Common myeloid progenitor, CD34-positive (primary cell): Measurements from ENCODE around the gene DRD4.
A peak's percentile ranks its signal among the peaks of the same experiment; 100 is the strongest.
"Not testable (repeated sequence)": the region's sequence is repeated elsewhere in the genome, so short reads cannot be mapped to it uniquely, and the experiment has no call there.

Experiments
- CTCF ChIA-PET: fragments of 350-600 bp; sonication (Branson Sonifier 250); formaldehyde crosslinking; loops from one replicate; lab custom pipeline; 2021; ENCODE audit warnings: antibody characterized with exemption; lab: Charles Lee
- POLR2A ChIA-PET: fragments of 350-600 bp; sonication (Branson Sonifier 250); formaldehyde crosslinking; loops from one replicate; lab custom pipeline; 2021; ENCODE audit warnings: antibody characterized with exemption; lab: Charles Lee
- DNase-seq, 3 donors: peaks; one replicate each; pipeline versions ENCODE4 v3.0.0 to v3.0.0-alpha.2; 2013
- H3K27ac ChIP-seq, 2 experiments: 1 replicate in 1 of 2; 2 replicates in 1 of 2; pipeline ENCODE4 v1.7.0; 2013; ENCODE audit warnings: inconsistent platforms in 2 of 2, low read length in 2 of 2, mild to moderate bottlenecking in 2 of 2, low read depth in 1 of 2, moderate library complexity in 1 of 2; ENCODE audit not compliant: severe bottlenecking in 2 of 2, insufficient read depth in 1 of 2, poor library complexity in 1 of 2
- H3K27me3 ChIP-seq, 5 experiments: replicated peaks in 2 of 5; 1 replicate in 3 of 5; 2 replicates in 2 of 5; pipeline versions ENCODE4 v1.6.1 to v1.7.0; 2013; ENCODE audit warnings: low read length in 4 of 5, mild to moderate bottlenecking in 2 of 5, moderate library complexity in 2 of 5, inconsistent platforms in 1 of 5; ENCODE audit not compliant: insufficient read depth in 5 of 5, control insufficient read depth in 4 of 5
- H3K36me3 ChIP-seq, 4 experiments: 1 replicate in 2 of 4; 2 replicates in 2 of 4; pipeline versions ENCODE4 v1.6.1 to v1.7.0; 2013; ENCODE audit warnings: low read length in 3 of 4, control low read depth in 1 of 4, mild to moderate bottlenecking in 1 of 4; ENCODE audit not compliant: control insufficient read depth in 4 of 4, insufficient read depth in 4 of 4
- H3K4me1 ChIP-seq, 4 experiments: 1 replicate in 3 of 4; 2 replicates in 1 of 4; pipeline versions ENCODE4 v1.6.1 to v1.7.1; 2013; ENCODE audit warnings: low read length in 3 of 4, mild to moderate bottlenecking in 3 of 4, control low read depth in 1 of 4, inconsistent platforms in 1 of 4, moderate library complexity in 1 of 4; ENCODE audit not compliant: control insufficient read depth in 4 of 4, insufficient read depth in 4 of 4; ENCODE audit errors: control extremely low read depth in 1 of 4
- H3K4me3 ChIP-seq, 7 experiments: 1 replicate in 4 of 7; 2 replicates in 3 of 7; pipeline versions ENCODE4 v1.5.1 to v1.7.0; 2013; ENCODE audit warnings: mild to moderate bottlenecking in 7 of 7, low read length in 6 of 7, moderate library complexity in 6 of 7, inconsistent platforms in 2 of 7, low read depth in 2 of 7, control low read depth in 1 of 7; ENCODE audit not compliant: insufficient read depth in 4 of 7, control insufficient read depth in 1 of 7; ENCODE audit errors: extremely low read depth in 1 of 7
- H3K9me3 ChIP-seq, 5 experiments: 1 replicate in 4 of 5; 2 replicates in 1 of 5; pipeline versions ENCODE4 v1.6.1 to v1.7.1; 2013; ENCODE audit warnings: low read length in 4 of 5, mild to moderate bottlenecking in 2 of 5, inconsistent platforms in 1 of 5, low read depth in 1 of 5, moderate library complexity in 1 of 5; ENCODE audit not compliant: control insufficient read depth in 4 of 5, insufficient read depth in 2 of 5; ENCODE audit errors: control extremely low read depth in 1 of 5
- WGBS: methylation state at CpG from one replicate; pipeline ENCODE4 v1.1.5; 2013; ENCODE audit not compliant: insufficient coverage; 5-methylcytosine and 5-hydroxymethylcytosine counted together

The DRD4 gene

DNA sequence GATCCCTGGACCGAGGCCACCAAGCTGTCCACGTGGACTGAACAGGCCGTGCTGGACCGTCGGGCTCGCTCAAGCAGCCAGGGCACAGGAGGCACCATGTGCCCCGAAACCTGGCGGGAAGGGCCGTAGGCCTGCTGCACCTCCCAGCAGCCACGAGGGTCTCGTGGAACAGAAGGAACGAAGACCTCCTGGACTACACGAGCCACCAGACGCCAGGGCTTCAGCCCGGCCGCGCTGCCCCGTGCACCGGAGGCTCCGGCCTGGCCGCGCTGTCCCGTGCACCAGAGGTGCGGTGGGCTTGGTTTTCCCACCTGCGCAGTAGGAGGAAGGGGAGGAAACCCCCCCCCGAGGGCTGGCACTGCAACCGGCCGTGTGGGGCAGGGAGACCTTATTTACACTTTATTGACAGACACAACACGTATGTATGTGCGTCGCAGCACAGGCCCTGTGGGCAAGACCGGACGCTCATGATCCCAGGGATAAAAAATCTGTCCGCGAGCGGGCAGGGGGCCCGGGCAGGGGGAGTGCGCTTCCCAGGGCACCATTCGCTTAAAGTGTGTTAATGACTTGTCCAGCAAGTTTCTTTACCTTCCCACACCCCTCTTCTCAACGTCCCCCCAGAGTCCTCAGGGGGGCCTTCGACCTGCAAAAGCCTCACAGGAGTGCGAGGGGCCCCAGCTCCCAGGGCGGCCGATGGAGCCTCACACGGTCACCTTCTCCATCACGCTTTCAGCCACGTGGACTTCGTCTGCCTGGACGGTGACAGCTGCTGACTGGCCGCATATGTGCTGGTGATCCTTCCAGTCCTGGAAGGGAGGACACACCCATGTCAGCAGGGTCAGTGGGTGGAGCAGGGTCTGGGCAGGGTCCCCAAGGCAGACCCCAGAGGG is 7.0 kb downstream of the DRD4 start:
- Histone ChIP-seq H3K27me3 (peaks cover 0 to 13% (median 4%) of the 10 kb centered on the region in 5 experiments), H3K36me3 (peaks cover 0 to 31% (median 14%) of the 10 kb centered on the region in 4 experiments), H3K4me3 (no peak overlapping the region), H3K9me3 (no peaks in the 10 kb centered on the region), H3K27ac (no peak overlapping the region), H3K4me1 (peaks cover 0 to 26% (median 23%) of the 10 kb centered on the region in 4 experiments)
- CTCF ChIA-PET = interaction anchor here (1.3 kb wide), 1 partner anchor 20 kb away, joined by 3 read pairs; no protein-coding TSS in a partner anchor
- POLR2A ChIA-PET = no interaction called here
- DNase-seq = no peak
- 99% methylated on average over 38 of the region's 50 CpGs for WGBS

GRCh38 chr11:645536-645935 is 8.5 kb downstream of the DRD4 start:
- H3K27me3 ChIP-seq = peaks cover 0 to 2% (median 0%) of the 10 kb centered on the region in 5 experiments
- H3K4me1 ChIP-seq = peaks cover 0 to 20% (median 11%) of the 10 kb centered on the region in 4 experiments
- 89% methylated on average over 16 of the region's 16 CpGs for WGBS
- CTCF ChIA-PET = interaction anchor here (1.5 kb wide), 1 partner anchor 10 kb away, joined by 3 read pairs; no protein-coding TSS in a partner anchor
- POLR2A ChIA-PET = no interaction called here
- H3K9me3 ChIP-seq = no peaks in the 10 kb centered on the region
- no peak overlapping the region for H3K27ac ChIP-seq
- H3K4me3 ChIP-seq = no peak overlapping the region
- H3K36me3 ChIP-seq = peaks cover 0 to 35% (median 17%) of the 10 kb centered on the region in 4 experiments
- no peak for DNase-seq

DNA sequence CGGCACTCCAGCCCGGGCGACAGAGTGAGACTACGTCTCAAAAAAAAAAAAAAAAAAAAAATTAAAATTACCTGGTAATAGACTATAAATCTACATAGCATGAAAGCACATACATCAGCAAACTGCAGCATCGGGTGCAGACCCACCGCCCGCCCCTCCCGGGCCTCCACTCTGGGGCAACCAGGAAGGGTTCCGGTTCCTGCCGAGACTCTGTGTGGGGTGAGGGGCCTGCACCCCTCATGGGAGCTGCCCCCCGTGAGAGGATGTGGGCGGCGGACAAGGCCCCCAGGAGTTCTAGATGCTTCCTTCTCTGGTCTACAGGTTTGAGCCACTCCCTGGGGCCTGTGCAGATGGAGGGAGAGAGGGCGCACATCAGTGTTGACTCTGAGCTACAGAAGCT is 9.1 kb downstream of the DRD4 start:
- Histone ChIP-seq H3K27me3 (no peaks in the 10 kb centered on the region), H3K4me1 (peaks cover 0 to 14% (median 4%) of the 10 kb centered on the region in 4 experiments), H3K36me3 (peaks cover 0 to 39% (median 20%) of the 10 kb centered on the region in 4 experiments), H3K27ac (no peak overlapping the region), H3K9me3 (no peaks in the 10 kb centered on the region), H3K4me3 (no peak overlapping the region)
- DNase-seq = peak in 1 of 3 donors; percentile 25
- CTCF ChIA-PET = interaction anchor here (0.7 to 1.5 kb wide), 2 partner anchors 10 to 42 kb away, joined by 3 read pairs; no protein-coding TSS in a partner anchor
- WGBS = 59% methylated on average over 6 of the region's 14 CpGs
- POLR2A ChIA-PET = no interaction called here

- 100% methylated on average over 6 of the region's 14 CpGs for WGBS
- not testable (repeated sequence) for H3K27ac ChIP-seq, H3K4me3 ChIP-seq
Measured at GRCh38 chr11:647672-648158, 10.6 kb downstream of the DRD4 start.

GRCh38 chr11:650482-650881 is 13.4 kb downstream of the DRD4 start:
- H3K27me3 ChIP-seq = no peaks in the 10 kb centered on the region
- H3K36me3 ChIP-seq = peaks cover 0 to 34% (median 22%) of the 10 kb centered on the region in 4 experiments
- H3K9me3 ChIP-seq = no peaks in the 10 kb centered on the region
- CTCF ChIA-PET = interaction anchor here (0.6 kb wide), 1 partner anchor 24 kb away, joined by 3 read pairs; no protein-coding TSS in a partner anchor
- H3K4me1 ChIP-seq = peaks cover 0 to 2% (median 0%) of the 10 kb centered on the region in 4 experiments
- H3K27ac ChIP-seq = no peak overlapping the region
- H3K4me3 ChIP-seq = no peak overlapping the region
- 100% methylated on average over 9 of the region's 10 CpGs for WGBS
- POLR2A ChIA-PET = no interaction called here
- DNase-seq = no peak

More at GRCh38 chr11:647672-648158, 10.6 kb downstream of the DRD4 start:
- H3K27me3 ChIP-seq, H3K4me1 ChIP-seq, DNase-seq, H3K9me3 ChIP-seq, POLR2A ChIA-PET: not testable (repeated sequence)
- CTCF ChIA-PET = interaction anchor here (0.6 kb wide), 1 partner anchor 32 kb away, joined by 5 read pairs; no protein-coding TSS in a partner anchor
- peaks cover 0 to 34% (median 18%) of the 10 kb centered on the region in 4 experiments for H3K36me3 ChIP-seq

DNA sequence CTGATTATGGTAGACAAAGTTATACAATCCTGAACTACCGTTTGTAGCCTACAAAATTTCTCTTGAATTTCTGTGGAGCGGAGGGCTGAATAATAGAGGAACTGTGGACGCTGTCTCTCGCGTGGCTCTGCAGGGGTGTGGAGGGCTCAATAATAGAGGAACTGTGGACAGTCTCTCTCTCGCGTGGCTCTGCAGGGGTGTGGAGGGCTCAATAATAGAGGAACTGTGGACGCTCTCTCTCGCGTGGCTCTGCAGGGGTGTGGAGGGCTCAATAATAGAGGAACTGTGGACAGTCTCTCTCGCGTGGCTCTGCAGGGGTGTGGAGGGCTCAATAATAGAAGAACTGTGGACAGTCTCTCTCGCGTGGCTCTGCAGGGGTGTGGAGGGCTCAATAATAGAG is 16.1 kb downstream of the DRD4 start:
- peak in 2 of 3 donors; percentile 33 to 41 for DNase-seq
- H3K9me3 ChIP-seq, H3K4me3 ChIP-seq, H3K4me1 ChIP-seq, CTCF ChIA-PET, POLR2A ChIA-PET, H3K27me3 ChIP-seq, H3K27ac ChIP-seq: not testable (repeated sequence)
- WGBS = 87% methylated on average over 12 of the region's 14 CpGs
- peaks cover 0 to 39% (median 26%) of the 10 kb centered on the region in 4 experiments for H3K36me3 ChIP-seq
